SK-N-SH treated with all-trans-retinoic acid at 6 μM for 48 hours (cell line): ENCODE measurements around the gene AZU1.

Experiments
- ARNTL ChIP-seq: fragments of 450-650 bp; formaldehyde crosslinking; IDR thresholded peaks from 2 replicates; pipeline ENCODE4 v1.5.0; 2020; ENCODE audit warnings: low read depth, mild to moderate bottlenecking, moderate library complexity, borderline replicate concordance
- BACH2 ChIP-seq: fragments of 250-450 bp; sonication (Bioruptor Pico); IDR thresholded peaks from 2 replicates; pipeline ENCODE4 v1.9.0; 2021; ENCODE audit warnings: mild to moderate bottlenecking, borderline replicate concordance
- CSDC2 ChIP-seq: fragments of 250-450 bp; sonication (Bioruptor Pico); IDR thresholded peaks from 2 replicates; pipeline ENCODE4 v1.5.0; 2020; ENCODE audit warnings: mild to moderate bottlenecking, moderate library complexity
- RARB ChIP-seq: fragments of 250-450 bp; sonication (Bioruptor Pico); IDR thresholded peaks from 2 replicates; pipeline ENCODE4 v1.8.0; 2021; ENCODE audit warnings: mild to moderate bottlenecking, moderate library complexity
- TCF4 ChIP-seq: fragments of 250-450 bp; sonication (Bioruptor Pico); IDR thresholded peaks from 2 replicates; pipeline ENCODE4 v1.8.0; 2021; ENCODE audit warnings: mild to moderate bottlenecking, moderate library complexity, borderline replicate concordance
- ZFP3 ChIP-seq: fragments of 250-450 bp; sonication (Bioruptor Pico); IDR thresholded peaks from 2 replicates; pipeline ENCODE4 v1.5.0; 2020; ENCODE audit warnings: mild to moderate bottlenecking, moderate library complexity
- ZNF565 ChIP-seq: fragments of 450-650 bp; formaldehyde crosslinking; conservative IDR thresholded peaks from 2 replicates; pipeline ENCODE4 v1.5.0; 2020; ENCODE audit warnings: low read depth, mild to moderate bottlenecking, moderate library complexity
- ZNF70 ChIP-seq: fragments of 450-650 bp; formaldehyde crosslinking; IDR thresholded peaks from 2 replicates; pipeline ENCODE4 v1.5.0; 2020; ENCODE audit warnings: mild to moderate bottlenecking, moderate library complexity
- TF ChIP-seq, protein P1 (sequence below): fragments of 250-450 bp; sonication (Bioruptor Pico); IDR thresholded peaks from 2 replicates; pipeline ENCODE4 v1.5.0; 2020; ENCODE audit warnings: mild to moderate bottlenecking, moderate library complexity
- TF ChIP-seq, protein P2 (sequence below): fragments of 250-450 bp; sonication (Bioruptor Pico); IDR thresholded peaks from 2 replicates; pipeline ENCODE4 v1.5.1; 2020; ENCODE audit warnings: low read depth, mild to moderate bottlenecking, moderate library complexity

DNA sequence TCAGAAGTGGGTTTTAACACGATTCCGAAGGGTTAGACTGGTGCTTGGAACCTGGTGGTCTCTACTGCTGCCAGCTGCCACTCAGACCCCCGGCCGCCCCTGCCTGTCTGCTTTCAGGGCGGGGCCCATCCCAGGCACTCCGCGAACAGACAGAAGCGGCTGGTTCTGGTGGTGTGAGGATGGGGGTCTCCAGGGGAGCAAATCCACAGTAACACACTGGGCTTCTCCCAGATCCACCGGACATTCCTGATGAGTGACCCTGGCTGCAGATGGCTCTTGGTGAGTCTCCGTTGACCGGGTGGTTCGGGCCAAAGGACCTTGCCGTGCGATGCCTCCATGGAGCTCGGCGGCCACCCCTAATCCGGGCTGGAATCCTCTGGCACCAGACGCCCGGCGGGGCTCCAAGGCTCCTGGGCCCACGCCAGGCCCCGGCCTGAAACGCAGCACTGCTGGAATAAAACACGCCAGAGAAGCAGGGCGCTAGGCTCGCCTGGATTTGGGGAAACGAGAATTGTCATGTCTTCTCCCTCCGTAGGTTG is 32.5 kb upstream of the AZU1 start:
- TF ChIP-seq ZNF70 (no peak), ARNTL (CRISPR knock-in tag) (no peak), TCF4 (no peak), CSDC2 (no peak), ZFP3 (CRISPR knock-in tag) (no peak), BACH2 (CRISPR knock-in tag) (no peak), RARB (CRISPR knock-in tag) (no peak), ZNF565 (CRISPR knock-in tag) (no peak)
- TF ChIP-seq, protein P1, sequence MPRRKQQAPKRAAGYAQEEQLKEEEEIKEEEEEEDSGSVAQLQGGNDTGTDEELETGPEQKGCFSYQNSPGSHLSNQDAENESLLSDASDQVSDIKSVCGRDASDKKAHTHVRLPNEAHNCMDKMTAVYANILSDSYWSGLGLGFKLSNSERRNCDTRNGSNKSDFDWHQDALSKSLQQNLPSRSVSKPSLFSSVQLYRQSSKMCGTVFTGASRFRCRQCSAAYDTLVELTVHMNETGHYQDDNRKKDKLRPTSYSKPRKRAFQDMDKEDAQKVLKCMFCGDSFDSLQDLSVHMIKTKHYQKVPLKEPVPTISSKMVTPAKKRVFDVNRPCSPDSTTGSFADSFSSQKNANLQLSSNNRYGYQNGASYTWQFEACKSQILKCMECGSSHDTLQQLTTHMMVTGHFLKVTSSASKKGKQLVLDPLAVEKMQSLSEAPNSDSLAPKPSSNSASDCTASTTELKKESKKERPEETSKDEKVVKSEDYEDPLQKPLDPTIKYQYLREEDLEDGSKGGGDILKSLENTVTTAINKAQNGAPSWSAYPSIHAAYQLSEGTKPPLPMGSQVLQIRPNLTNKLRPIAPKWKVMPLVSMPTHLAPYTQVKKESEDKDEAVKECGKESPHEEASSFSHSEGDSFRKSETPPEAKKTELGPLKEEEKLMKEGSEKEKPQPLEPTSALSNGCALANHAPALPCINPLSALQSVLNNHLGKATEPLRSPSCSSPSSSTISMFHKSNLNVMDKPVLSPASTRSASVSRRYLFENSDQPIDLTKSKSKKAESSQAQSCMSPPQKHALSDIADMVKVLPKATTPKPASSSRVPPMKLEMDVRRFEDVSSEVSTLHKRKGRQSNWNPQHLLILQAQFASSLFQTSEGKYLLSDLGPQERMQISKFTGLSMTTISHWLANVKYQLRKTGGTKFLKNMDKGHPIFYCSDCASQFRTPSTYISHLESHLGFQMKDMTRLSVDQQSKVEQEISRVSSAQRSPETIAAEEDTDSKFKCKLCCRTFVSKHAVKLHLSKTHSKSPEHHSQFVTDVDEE (CRISPR knock-in tag): no peak
- TF ChIP-seq, protein P2, sequence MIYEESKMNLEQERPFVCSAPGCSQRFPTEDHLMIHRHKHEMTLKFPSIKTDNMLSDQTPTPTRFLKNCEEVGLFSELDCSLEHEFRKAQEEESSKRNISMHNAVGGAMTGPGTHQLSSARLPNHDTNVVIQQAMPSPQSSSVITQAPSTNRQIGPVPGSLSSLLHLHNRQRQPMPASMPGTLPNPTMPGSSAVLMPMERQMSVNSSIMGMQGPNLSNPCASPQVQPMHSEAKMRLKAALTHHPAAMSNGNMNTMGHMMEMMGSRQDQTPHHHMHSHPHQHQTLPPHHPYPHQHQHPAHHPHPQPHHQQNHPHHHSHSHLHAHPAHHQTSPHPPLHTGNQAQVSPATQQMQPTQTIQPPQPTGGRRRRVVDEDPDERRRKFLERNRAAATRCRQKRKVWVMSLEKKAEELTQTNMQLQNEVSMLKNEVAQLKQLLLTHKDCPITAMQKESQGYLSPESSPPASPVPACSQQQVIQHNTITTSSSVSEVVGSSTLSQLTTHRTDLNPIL (CRISPR knock-in tag): no peak
